Sigmoid colon (tissue), 4 donors: Measurements from ENCODE around the gene TENM4.

Experiments used
- EP300 ChIP-seq, 4 donors: sonication (generic); formaldehyde crosslinking; IDR thresholded peaks; one replicate each; pipeline ENCODE4 v1.6.1; 2017; ENCODE audit warnings: antibody characterized with exemption in 4 of 4
- POLR2AphosphoS5 ChIP-seq, 4 donors: sonication (generic); formaldehyde crosslinking; IDR thresholded peaks; one replicate each; pipeline ENCODE4 v1.6.1; 2017; ENCODE audit warnings: antibody characterized with exemption in 4 of 4
- TF ChIP-seq, protein P1 (sequence below), 4 experiments: fragments of 450-650 bp in 3 of 4; fragments of 200-600 bp in 1 of 4; IDR thresholded peaks; one replicate each; pipeline ENCODE4 v1.5.1; 2016 to 2019; ENCODE audit warnings: antibody characterized with exemption in 4 of 4, mild to moderate bottlenecking in 3 of 4, moderate library complexity in 2 of 4

DNA sequence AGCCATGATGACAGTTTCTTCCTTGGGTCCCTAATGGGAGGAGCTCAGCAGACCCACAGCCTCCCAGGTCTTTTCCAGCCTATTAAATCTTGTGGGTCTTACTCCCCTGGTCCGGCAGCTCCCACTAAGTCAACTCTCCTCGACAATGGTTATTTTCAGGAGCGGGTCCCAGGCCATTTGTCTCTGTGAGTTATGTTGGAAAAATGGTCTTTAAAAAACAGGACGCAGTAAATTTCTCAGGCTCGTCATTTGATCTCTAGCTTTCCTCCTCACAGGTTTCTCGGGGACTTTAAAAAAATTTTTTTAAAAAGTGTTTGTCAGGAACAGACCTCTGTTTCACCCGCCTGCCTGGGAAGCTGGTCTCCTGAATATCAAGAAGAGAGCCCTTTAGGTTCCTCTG is 468.7 kb downstream of the TENM4 start:
- TF ChIP-seq EP300 (IDR thresholded peaks at IDR 0.05) = no peak
- TF ChIP-seq, protein P1, sequence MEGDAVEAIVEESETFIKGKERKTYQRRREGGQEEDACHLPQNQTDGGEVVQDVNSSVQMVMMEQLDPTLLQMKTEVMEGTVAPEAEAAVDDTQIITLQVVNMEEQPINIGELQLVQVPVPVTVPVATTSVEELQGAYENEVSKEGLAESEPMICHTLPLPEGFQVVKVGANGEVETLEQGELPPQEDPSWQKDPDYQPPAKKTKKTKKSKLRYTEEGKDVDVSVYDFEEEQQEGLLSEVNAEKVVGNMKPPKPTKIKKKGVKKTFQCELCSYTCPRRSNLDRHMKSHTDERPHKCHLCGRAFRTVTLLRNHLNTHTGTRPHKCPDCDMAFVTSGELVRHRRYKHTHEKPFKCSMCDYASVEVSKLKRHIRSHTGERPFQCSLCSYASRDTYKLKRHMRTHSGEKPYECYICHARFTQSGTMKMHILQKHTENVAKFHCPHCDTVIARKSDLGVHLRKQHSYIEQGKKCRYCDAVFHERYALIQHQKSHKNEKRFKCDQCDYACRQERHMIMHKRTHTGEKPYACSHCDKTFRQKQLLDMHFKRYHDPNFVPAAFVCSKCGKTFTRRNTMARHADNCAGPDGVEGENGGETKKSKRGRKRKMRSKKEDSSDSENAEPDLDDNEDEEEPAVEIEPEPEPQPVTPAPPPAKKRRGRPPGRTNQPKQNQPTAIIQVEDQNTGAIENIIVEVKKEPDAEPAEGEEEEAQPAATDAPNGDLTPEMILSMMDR (IDR thresholded peaks at IDR 0.05) = no peak
- no peak for TF ChIP-seq POLR2AphosphoS5 (IDR thresholded peaks at IDR 0.05)
